Mucosa of descending colon (tissue), 3 donors: ENCODE results near the gene DUSP16. TPM values are rescaled to one million over a fixed set of nuclear protein-coding genes. Genes with fewer than 3 reads are reported as not detected.

Experiments
- ATAC-seq: fragments of 200-7000 bp; cut with Tn5 transposase; one replicate; pipeline ENCODE4 v1.9.1; 2020; ENCODE audit warnings: mild to moderate bottlenecking, moderate library complexity
- DNase-seq, 3 donors: peaks; one replicate each; pipeline ENCODE4 v3.0.0-alpha.2; 2020
- H3K36me3 ChIP-seq: fragments of 200-600 bp; one replicate; pipeline ENCODE4 v1.8.0; 2021; ENCODE audit warnings: low read depth, mild to moderate bottlenecking
- H3K4me1 ChIP-seq: fragments of 200-600 bp; one replicate; pipeline ENCODE4 v1.8.0; 2021; ENCODE audit warnings: low read depth, mild to moderate bottlenecking
- H3K4me3 ChIP-seq: fragments of 200-600 bp; one replicate; pipeline ENCODE4 v1.8.0; 2021; ENCODE audit warnings: mild to moderate bottlenecking
- H3K9me3 ChIP-seq: fragments of 200-600 bp; one replicate; pipeline ENCODE4 v1.8.0; 2021; ENCODE audit warnings: mild to moderate bottlenecking
- intact Hi-C, 2 donors: fragments of 100-400 bp; cut with DNase I in 1 of 2; cut with micrococcal nuclease in 1 of 2; formaldehyde crosslinking; loops; one replicate each; pipeline versions ENCODE4 v1.11.0 to v1.11.1; 2022; cut with DNase I, micrococcal nuclease
- long read RNA-seq, 2 donors: library from polyadenylated mRNA; unstranded; transcript quantifications; one replicate each; pipeline ENCODE4 v2.0.0, GENCODE V29; 2019 to 2021
- total RNA-seq, 3 donors: library from RNA; stranded (reverse); fragmentation: NEBNext Ultra II Directional in 2 of 3; extraction: Animal tissue kit (Norgen Biotek cat#: 25700) in 2 of 3; gene quantifications; one replicate each; pipeline versions ENCODE4 v1.2.1 to v1.2.4, GENCODE V29; 2021 to 2023
- TF ChIP-seq, protein P1 (sequence below): fragments of 200-600 bp; IDR thresholded peaks from one replicate; pipeline ENCODE4 v1.8.0; 2022; ENCODE audit warnings: antibody characterized with exemption, mild to moderate bottlenecking
- donor health status: DM: no; HTN: no; CAD: no; lungs with moderate emphysema.
- donor health status: DM: no; HTN: no; CAD: no.
- donor health status: DM: no; HTN: yes; CAD: no.

Gene DUSP16, protein sequence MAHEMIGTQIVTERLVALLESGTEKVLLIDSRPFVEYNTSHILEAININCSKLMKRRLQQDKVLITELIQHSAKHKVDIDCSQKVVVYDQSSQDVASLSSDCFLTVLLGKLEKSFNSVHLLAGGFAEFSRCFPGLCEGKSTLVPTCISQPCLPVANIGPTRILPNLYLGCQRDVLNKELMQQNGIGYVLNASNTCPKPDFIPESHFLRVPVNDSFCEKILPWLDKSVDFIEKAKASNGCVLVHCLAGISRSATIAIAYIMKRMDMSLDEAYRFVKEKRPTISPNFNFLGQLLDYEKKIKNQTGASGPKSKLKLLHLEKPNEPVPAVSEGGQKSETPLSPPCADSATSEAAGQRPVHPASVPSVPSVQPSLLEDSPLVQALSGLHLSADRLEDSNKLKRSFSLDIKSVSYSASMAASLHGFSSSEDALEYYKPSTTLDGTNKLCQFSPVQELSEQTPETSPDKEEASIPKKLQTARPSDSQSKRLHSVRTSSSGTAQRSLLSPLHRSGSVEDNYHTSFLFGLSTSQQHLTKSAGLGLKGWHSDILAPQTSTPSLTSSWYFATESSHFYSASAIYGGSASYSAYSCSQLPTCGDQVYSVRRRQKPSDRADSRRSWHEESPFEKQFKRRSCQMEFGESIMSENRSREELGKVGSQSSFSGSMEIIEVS
- total RNA-seq: 10 to 100 TPM; 42.3 to 61.8 (median 42.9) TPM
- long read RNA-seq, donor 1, full-length matches to known transcripts: 1 of 6 reads
- long read RNA-seq, donor 1, partial matches to known transcripts: 1 of 6 reads
- long read RNA-seq, donor 1, other reads (novel, unspliced or antisense): 4 of 6 reads
- long read RNA-seq, donor 2, partial matches to known transcripts: 0 of 2 reads
- long read RNA-seq, donor 2, other reads (novel, unspliced or antisense): 2 of 2 reads

DNA sequence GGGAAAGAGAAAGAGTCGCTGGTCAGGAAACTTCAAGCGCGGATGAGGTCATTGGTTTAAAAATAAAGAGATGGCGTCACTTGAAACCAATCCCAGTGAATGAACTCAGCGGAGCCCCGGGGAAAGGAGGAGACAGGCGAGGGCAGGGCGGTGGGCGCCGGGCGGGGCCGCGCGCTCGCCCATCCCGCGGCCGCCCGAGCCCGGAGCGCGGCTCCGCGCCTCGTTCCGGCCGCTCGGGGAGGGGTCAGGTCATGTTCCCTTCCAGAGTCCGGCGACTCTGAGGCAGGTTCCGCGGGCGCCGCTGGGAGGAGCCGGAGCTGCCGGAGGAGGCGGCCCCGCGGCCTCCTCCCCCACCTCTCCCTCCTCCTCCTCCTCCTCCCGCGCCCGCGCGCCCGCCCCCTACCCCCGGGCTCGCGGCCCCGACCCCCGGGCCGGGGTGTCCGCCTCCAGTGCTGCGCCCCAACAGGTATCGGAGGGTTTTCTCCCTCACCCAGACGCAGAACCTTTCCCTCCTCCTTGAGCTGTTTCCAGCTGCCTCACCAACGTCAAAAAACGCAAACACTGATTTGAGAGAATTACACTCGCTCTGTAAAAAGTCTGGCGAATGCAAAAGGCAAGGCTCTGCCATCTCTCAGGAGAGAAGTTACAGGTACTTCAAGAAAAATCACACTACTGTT, at the start of gene DUSP16:
Gene DUSP16, minus strand, starts transcription at position 279 of the 677 bp plus-strand sequence. CDS start 41,765 bp downstream, outside the sequence.
- peaks cover 16% of the 10 kb centered on the region for H3K4me1 ChIP-seq
- ATAC-seq: peak; percentile 91
- DNase-seq: peak; percentile 91 to 95 (median 94)
- H3K36me3 ChIP-seq: no peaks in the 10 kb centered on the region
- TF ChIP-seq, protein P1, sequence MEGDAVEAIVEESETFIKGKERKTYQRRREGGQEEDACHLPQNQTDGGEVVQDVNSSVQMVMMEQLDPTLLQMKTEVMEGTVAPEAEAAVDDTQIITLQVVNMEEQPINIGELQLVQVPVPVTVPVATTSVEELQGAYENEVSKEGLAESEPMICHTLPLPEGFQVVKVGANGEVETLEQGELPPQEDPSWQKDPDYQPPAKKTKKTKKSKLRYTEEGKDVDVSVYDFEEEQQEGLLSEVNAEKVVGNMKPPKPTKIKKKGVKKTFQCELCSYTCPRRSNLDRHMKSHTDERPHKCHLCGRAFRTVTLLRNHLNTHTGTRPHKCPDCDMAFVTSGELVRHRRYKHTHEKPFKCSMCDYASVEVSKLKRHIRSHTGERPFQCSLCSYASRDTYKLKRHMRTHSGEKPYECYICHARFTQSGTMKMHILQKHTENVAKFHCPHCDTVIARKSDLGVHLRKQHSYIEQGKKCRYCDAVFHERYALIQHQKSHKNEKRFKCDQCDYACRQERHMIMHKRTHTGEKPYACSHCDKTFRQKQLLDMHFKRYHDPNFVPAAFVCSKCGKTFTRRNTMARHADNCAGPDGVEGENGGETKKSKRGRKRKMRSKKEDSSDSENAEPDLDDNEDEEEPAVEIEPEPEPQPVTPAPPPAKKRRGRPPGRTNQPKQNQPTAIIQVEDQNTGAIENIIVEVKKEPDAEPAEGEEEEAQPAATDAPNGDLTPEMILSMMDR: no peak
- peak within 1 kb of the TSS; percentile 92 for H3K4me3 ChIP-seq
- peaks cover 4% of the 10 kb centered on the region for H3K9me3 ChIP-seq
- intact Hi-C loops: loop anchor here in 1 of 2 donors (10.0 kb wide), 1 partner anchor 188 kb away; no protein-coding TSS in a partner anchor

DNA sequence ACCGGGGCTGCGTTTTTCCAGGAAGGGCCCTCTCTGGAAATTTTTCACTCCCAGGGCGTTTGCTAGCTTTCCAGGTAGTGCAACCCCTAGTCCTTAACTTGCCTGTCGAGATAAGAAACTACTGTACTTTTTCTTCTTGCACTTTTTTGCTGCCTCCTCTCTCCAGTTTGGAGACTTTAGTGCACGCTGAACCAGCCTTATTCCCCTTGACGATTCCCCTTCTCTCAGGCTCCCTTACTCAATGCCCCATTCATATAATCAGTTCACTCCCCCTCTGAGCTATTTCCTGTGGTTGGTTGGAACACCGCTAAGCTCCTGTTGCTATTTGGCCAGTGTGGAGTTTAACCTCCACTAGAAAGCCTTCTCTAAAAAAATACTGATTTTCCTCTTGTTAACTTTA, 49.7 kb upstream of the DUSP16 start:
- Histone ChIP-seq H3K9me3 (no peaks in the 10 kb centered on the region), H3K36me3 (no peaks in the 10 kb centered on the region), H3K4me1 (peaks cover 18% of the 10 kb centered on the region), H3K4me3 (peak overlapping the region; percentile 49)
- ATAC-seq: peak; percentile 27
- intact Hi-C loops: no loop called here
- no peak for DNase-seq
- TF ChIP-seq, protein P1: no peak

DNA sequence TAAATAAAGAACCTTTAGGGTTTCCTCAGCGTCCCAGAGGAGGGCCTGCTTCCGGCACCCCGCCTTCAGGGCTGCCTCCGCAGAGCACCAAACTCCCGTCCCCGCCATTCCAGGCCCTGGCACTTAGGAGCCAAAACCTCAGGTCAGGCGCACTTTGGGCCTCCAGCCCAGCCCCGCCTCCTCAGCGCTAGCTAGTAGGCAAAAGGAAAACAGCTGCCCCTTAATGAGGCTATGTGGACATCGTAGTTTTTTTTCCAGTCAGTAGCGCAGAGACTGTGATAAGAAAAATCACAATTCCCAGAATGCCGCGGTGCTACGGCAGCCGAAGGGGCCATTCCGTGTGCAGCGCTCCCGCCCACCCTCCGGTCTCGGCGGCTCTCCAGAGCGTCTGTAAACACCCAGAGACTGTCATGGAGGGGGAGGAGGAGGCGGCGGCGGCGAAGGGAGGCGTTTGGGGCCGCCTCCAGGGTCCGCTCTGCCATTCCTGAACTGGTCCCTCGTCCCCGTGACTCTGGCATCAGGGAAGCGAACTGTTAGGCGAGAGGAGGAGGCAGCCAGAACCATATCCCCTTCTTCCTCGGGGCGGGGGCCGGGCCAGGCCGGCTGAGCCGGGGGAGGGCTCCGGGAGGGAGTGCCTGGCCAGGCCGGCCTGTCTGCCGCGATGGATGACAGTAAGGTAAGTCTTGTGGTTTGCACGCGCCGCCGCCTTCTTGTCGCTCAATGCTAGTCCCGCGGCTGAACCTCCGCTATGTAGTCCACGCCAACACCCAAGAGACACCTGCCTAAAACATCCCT, 49.0 kb upstream of the DUSP16 start, which contains the start of gene CREBL2:
Gene CREBL2, plus strand, starts transcription at position 365 of the 795 bp plus-strand sequence. Its CDS starts 297 bp downstream, at position 662.
- DNase-seq: peak; percentile 90 to 96 (median 95)
- peak; percentile 97 for ATAC-seq
- peak within 1 kb of the TSS; percentile 49 for H3K4me3 ChIP-seq
- intact Hi-C loops: no loop called here
- no peaks in the 10 kb centered on the region for H3K9me3 ChIP-seq
- no peaks in the 10 kb centered on the region for H3K36me3 ChIP-seq
- peaks cover 18% of the 10 kb centered on the region for H3K4me1 ChIP-seq
- TF ChIP-seq, protein P1: no peak

DNA sequence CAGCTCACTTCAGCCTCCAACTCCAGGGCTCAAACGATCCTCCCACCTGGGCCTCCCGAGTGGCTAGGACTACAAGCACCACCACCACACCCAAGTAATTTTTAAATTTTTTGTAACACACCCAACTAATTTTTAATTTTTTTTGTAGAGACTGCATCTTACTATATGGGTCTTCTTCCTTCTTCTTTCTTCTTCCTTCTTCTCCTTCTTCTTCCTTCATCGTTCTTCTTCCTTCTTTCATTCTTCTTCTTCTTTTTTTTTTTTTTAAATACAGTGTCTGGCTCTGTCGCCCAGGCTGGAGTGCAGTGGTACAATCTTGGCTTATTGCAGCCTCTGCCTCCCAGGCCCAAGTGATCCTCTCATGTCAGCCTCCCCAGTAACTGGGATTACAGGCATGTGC, 48.0 kb upstream of the DUSP16 start:
- no peak for DNase-seq
- intact Hi-C loops: no loop called here
- no peaks in the 10 kb centered on the region for H3K36me3 ChIP-seq
- H3K4me3 ChIP-seq: no peak overlapping the region
- H3K4me1 ChIP-seq: peaks cover 18% of the 10 kb centered on the region
- no peaks in the 10 kb centered on the region for H3K9me3 ChIP-seq
- TF ChIP-seq, protein P1: no peak
- ATAC-seq: no peak
